Esophagus muscularis mucosa (tissue), 4 donors: ENCODE data around the gene PCNX2. TPM values are rescaled to one million over a fixed set of nuclear protein-coding genes. Genes with fewer than 3 reads are reported as not detected.

ENCODE experiments used
- DNase-seq: peaks from one replicate; pipeline ENCODE4 v3.0.0-alpha.2; 2017; ENCODE audit errors: extremely low spot score
- H3K27ac ChIP-seq, 4 donors: fragments of 200-600 bp; sonication (generic); replicated peaks in 1 of 4; 1 replicate in 3 of 4; 2 replicates in 1 of 4; pipeline ENCODE4 v1.5.1; 2016 to 2019; ENCODE audit warnings: mild to moderate bottlenecking in 1 of 4
- H3K27me3 ChIP-seq, 4 donors: fragments of 200-600 bp; sonication (generic); one replicate each; pipeline versions ENCODE4 v1.5.1 to v1.6.0; 2016 to 2019
- H3K36me3 ChIP-seq, 4 donors: fragments of 200-600 bp; sonication (generic); one replicate each; pipeline ENCODE4 v1.5.1; 2016 to 2019
- H3K4me1 ChIP-seq, 4 donors: fragments of 200-600 bp; sonication (generic); one replicate each; pipeline ENCODE4 v1.5.1; 2016 to 2019
- H3K4me3 ChIP-seq, 4 donors: fragments of 200-600 bp; sonication (generic); 1 replicate in 2 of 4; 2 replicates in 2 of 4; pipeline ENCODE4 v1.5.1; 2016 to 2019; ENCODE audit warnings: mild to moderate bottlenecking in 4 of 4, moderate library complexity in 1 of 4
- H3K9me3 ChIP-seq, 4 donors: fragments of 200-600 bp; sonication (generic); 1 replicate in 3 of 4; 2 replicates in 1 of 4; pipeline ENCODE4 v1.5.1; 2016 to 2019
- CTCF ChIP-seq, 3 experiments: fragments of 200-600 bp in 2 of 3; fragments of 450-650 bp in 1 of 3; sonication (generic) in 2 of 3; IDR thresholded peaks; one replicate each; pipeline ENCODE4 v1.5.1; 2017 to 2019; ENCODE audit warnings: antibody characterized with exemption in 3 of 3, mild to moderate bottlenecking in 2 of 3, moderate library complexity in 1 of 3
- EP300 ChIP-seq: sonication (generic); formaldehyde crosslinking; IDR thresholded peaks from one replicate; pipeline ENCODE4 v1.6.1; 2017; ENCODE audit warnings: antibody characterized with exemption
- POLR2A ChIP-seq: fragments of 450-650 bp; IDR thresholded peaks from one replicate; pipeline ENCODE4 v1.6.1; 2017; ENCODE audit warnings: antibody characterized with exemption, moderate library complexity, mild to moderate bottlenecking, low read depth
- POLR2AphosphoS5 ChIP-seq, 2 donors: sonication (generic); formaldehyde crosslinking; IDR thresholded peaks; one replicate each; pipeline ENCODE4 v1.6.1; 2017; ENCODE audit warnings: antibody characterized with exemption in 2 of 2
- WGBS: methylation state at CpG from one replicate; pipeline ENCODE4 v1.1.5; 2018; 5-methylcytosine and 5-hydroxymethylcytosine counted together
- intact Hi-C: fragments of 100-400 bp; cut with DNase I; formaldehyde crosslinking; loops from one replicate; pipeline ENCODE4 v1.15.1; 2023
- total RNA-seq, 4 donors: library from RNA; depleted of rRNA; stranded (reverse); fragments of >200 nt; gene quantifications; one replicate each; pipeline versions ENCODE4 v1.1.0 to v1.2.1, GENCODE V29; 2016

The PCNX2 gene
- total RNA-seq, 4 donors from 2014 or later, result 5.7 to 23.3 (median 7.9) TPM

- Histone ChIP-seq H3K4me1 (peaks cover 17 to 34% (median 26%) of the 10 kb centered on the region in 4 donors), H3K27ac (peak overlapping the region; percentile 77 to 84 (median 82)), H3K36me3 (peaks cover 0 to 7% (median 5%) of the 10 kb centered on the region in 4 donors), H3K27me3 (no peaks in the 10 kb centered on the region), H3K4me3 (peak overlapping the region; percentile 72 to 84 (median 79)), H3K9me3 (no peaks in the 10 kb centered on the region)
- WGBS, result 28% methylated on average over 5 of the region's 5 CpGs
- no peak for DNase-seq
- intact Hi-C loops, result loop anchor here (2.0 kb wide), 1 partner anchor 316 kb away; no protein-coding TSS in a partner anchor
- TF ChIP-seq POLR2AphosphoS5 (IDR thresholded peaks at IDR 0.05), result no peak
- no peak for TF ChIP-seq EP300
- no peak for TF ChIP-seq POLR2A
- no peak for TF ChIP-seq CTCF (IDR thresholded peaks at IDR 0.05)
These were observed 344.3 kb downstream of the PCNX2 start for GRCh38 chr1:232951180-232951579.

- DNase-seq, result peak; percentile 96
- intact Hi-C loops, result loop anchor here (2.0 kb wide), 1 partner anchor 316 kb away; no protein-coding TSS in a partner anchor
- Histone ChIP-seq H3K27me3 (no peaks in the 10 kb centered on the region), H3K4me3 (peak within 1 kb of the TSS; percentile 72 to 84 (median 79)), H3K4me1 (peaks cover 17 to 34% (median 26%) of the 10 kb centered on the region in 4 donors), H3K9me3 (no peaks in the 10 kb centered on the region), H3K36me3 (peaks cover 0 to under 1% (median 0%) of the 10 kb centered on the region in 4 donors), H3K27ac (peak within 1 kb of the TSS; percentile 77 to 84 (median 82))
- WGBS, result under 1% methylated on average over 21 of the region's 56 CpGs
- TF ChIP-seq EP300 (no peak), CTCF (IDR thresholded peaks at IDR 0.05) (peak in 2 of 3 experiments; percentile 24 to 28), POLR2A (no peak), POLR2AphosphoS5 (IDR thresholded peaks at IDR 0.05) (peak; percentile 83 to 90)
These were observed 345.0 kb downstream of the PCNX2 start, which contains the start of gene NTPCR for GRCh38 chr1:232950197-232951176. NTPCR (plus strand) TSS chr1:232950611; CDS start chr1:232950711, 100 bp downstream.

GRCh38 chr1:232949636-232950196, 345.8 kb downstream of the PCNX2 start:
- no peaks in the 10 kb centered on the region for H3K36me3 ChIP-seq
- no peak for DNase-seq
- no peaks in the 10 kb centered on the region for H3K9me3 ChIP-seq
- intact Hi-C loops, result loop anchor here (2.0 kb wide), 1 partner anchor 315 kb away; no protein-coding TSS in a partner anchor
- H3K27ac ChIP-seq, result peak overlapping the region; percentile 77 to 84 (median 82)
- peaks cover 17 to 34% (median 26%) of the 10 kb centered on the region in 4 donors for H3K4me1 ChIP-seq
- TF ChIP-seq POLR2A, result no peak
- TF ChIP-seq EP300, result no peak
- TF ChIP-seq POLR2AphosphoS5 (IDR thresholded peaks at IDR 0.05), result no peak
- TF ChIP-seq CTCF (IDR thresholded peaks at IDR 0.05), result no peak
- peak overlapping the region; percentile 72 to 84 (median 79) for H3K4me3 ChIP-seq
- 96% methylated on average over 5 of the region's 5 CpGs for WGBS
- no peaks in the 10 kb centered on the region for H3K27me3 ChIP-seq

GRCh38 chr1:232944347-232944746, 351.2 kb downstream of the PCNX2 start:
- 85% methylated on average over 5 of the region's 5 CpGs for WGBS
- Histone ChIP-seq H3K4me3 (no peak overlapping the region), H3K4me1 (peaks cover 0 to 2% (median 0%) of the 10 kb centered on the region in 4 donors), H3K27me3 (no peaks in the 10 kb centered on the region), H3K27ac (no peak overlapping the region), H3K36me3 (no peaks in the 10 kb centered on the region), H3K9me3 (no peaks in the 10 kb centered on the region)
- no peak for TF ChIP-seq POLR2AphosphoS5 (IDR thresholded peaks at IDR 0.05)
- TF ChIP-seq POLR2A, result no peak
- no peak for TF ChIP-seq CTCF (IDR thresholded peaks at IDR 0.05)
- no peak for TF ChIP-seq EP300
- DNase-seq, result peak; percentile 26
- intact Hi-C loops, result no loop called here
